ENCODE data around the gene PRIMA1.

GRCh38 chr14:93743270-93744060 is 44.8 kb downstream of the PRIMA1 start:
- TF ChIP-seq CTCF (IDR thresholded peaks at IDR 0.05) (no peak), POLR2A (IDR thresholded peaks at IDR 0.05) (no peak)

Data from tibial nerve (tissue), 3 donors.